ENCODE data around the gene SPDYA. TPM values are rescaled to one million over a fixed set of nuclear protein-coding genes. Genes with fewer than 3 reads are reported as not detected.

The SPDYA gene
- total and polyA plus RNA-seq, 2 of the 13 experiments (the other 11 are each of a cell fraction or from before 2014, with no cell fraction given) = 0.32 to 0.75 TPM

DNA sequence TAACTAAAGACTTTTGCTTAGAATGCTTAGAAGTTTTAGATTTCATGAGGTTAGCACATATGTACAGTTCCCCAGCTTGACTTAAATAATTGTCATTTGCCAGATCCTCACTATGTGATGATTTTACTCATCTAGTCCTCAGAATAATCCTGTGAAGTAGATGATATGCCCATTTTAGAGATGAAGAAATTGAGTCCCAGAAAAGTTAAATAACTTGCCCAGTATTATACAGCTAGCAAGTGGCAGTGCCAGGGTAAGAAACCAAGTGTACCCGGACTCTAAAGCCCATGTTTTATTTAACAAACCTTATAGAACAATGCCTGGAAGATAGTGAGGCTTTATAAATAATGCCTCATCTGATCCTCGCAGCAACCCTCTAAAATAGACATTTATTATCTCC, 28.3 kb downstream of the SPDYA start:
- in situ Hi-C loops (cut with HindIII; ENCODE audit: extremely low pct_ligation_motif_present, low pct_unique_long_range_greater_than_20kb) = no loop called here

DNA sequence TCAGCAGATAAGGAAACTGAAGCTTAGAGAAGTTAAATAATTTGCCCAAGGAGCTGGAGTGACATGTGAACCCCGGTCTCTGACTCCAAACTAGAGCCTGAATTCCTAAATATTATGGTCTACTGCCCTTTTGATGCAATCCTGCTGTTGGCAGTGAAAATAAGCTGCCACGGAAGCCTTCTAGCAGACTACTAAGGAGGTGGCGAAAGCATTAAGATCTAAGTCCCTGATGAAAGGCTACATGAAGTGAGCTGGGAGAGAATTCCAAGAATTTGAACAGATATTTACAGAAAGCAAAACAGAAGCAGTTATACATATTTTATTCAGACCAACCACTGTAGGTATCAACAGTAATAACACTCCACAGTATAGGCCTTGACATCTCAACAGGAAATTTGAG, 31.4 kb downstream of the SPDYA start:
- ChIA-PET CTCF (ENCODE audit: low intra/inter-chr PET ratio, low total read pairs) (no interaction called here), POLR2A (no interaction called here)
- Histone ChIP-seq H3K79me2 (ENCODE audit: insufficient read depth, low read length) (no peaks in the 10 kb centered on the region), H3K36me3 (replicated peaks in 1 of 2; ENCODE audit: control insufficient read depth in 1 of 2, insufficient read depth in 2 of 2, low read length in 2 of 2) (no peaks in the 10 kb centered on the region; a peak in 3 of 5 replicates), H3K4me1 (ENCODE audit: insufficient read depth, low read length) (no peaks in the 10 kb centered on the region), H2AFZ (ENCODE audit: low read length) (no peak overlapping the region), H3K9ac (ENCODE audit: insufficient read depth, low read depth, low read length) (no peak overlapping the region), H4K20me1 (ENCODE audit: insufficient read depth, low read length) (no peaks in the 10 kb centered on the region), H3K9me3 (ENCODE audit: low read length) (no peaks in the 10 kb centered on the region), H3K4me2 (ENCODE audit: low read depth, low read length) (no peak overlapping the region), H3K27ac (ENCODE audit: extremely low read length, insufficient read depth, low read length) (no peak overlapping the region), H3K27me3 (ENCODE audit: control insufficient read depth in 1 of 2, insufficient read depth in 2 of 2, low read length in 2 of 2) (no peaks in the 10 kb centered on the region), H3K4me3 (replicated peaks in 1 of 3; ENCODE audit: insufficient read depth in 1 of 3, low read depth in 2 of 3, low read length in 3 of 3) (no peak overlapping the region)
- intact Hi-C loops (cut with micrococcal nuclease; ENCODE audit: unreplicated experiment) = no loop called here
- WGBS (ENCODE audit: low lambda C conversion rate) = 64% methylated on average over 3 of the region's 3 CpGs
- TF ChIP-seq ZFP36L2 (CRISPR knock-in tag; IDR thresholded peaks at IDR 0.05) (no peak), CBX5 (CRISPR knock-in tag; IDR thresholded peaks at IDR 0.05; ENCODE audit: borderline replicate concordance) (no peak), NPAS2 (CRISPR knock-in tag; IDR thresholded peaks at IDR 0.05; ENCODE audit: borderline replicate concordance) (no peak), ZNF567 (CRISPR knock-in tag; IDR thresholded peaks at IDR 0.05; ENCODE audit: borderline replicate concordance) (no peak)
- TF ChIP-seq, protein P1, sequence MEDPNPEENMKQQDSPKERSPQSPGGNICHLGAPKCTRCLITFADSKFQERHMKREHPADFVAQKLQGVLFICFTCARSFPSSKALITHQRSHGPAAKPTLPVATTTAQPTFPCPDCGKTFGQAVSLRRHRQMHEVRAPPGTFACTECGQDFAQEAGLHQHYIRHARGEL (CRISPR knock-in tag; IDR thresholded peaks at IDR 0.05) = no peak
- no peak for ATAC-seq
- no TSS peak for BruUV-seq (replicated peaks)
- in situ Hi-C loops (cut with HindIII; ENCODE audit: extremely low pct_ligation_motif_present, low pct_unique_long_range_greater_than_20kb) = no loop called here
- no peak for FAIRE-seq
- no peak for DNase-seq (ENCODE audit: low spot score)

More for the DNA sequence above, 28.3 kb downstream of the SPDYA start:
- H3K27me3 ChIP-seq (ENCODE audit: control insufficient read depth in 1 of 2, insufficient read depth in 2 of 2, low read length in 2 of 2) = no peaks in the 10 kb centered on the region
- ChIA-PET CTCF (ENCODE audit: low intra/inter-chr PET ratio, low total read pairs) (no interaction called here), POLR2A (no interaction called here)
- H2AFZ ChIP-seq (ENCODE audit: low read length) = no peak overlapping the region
- no peak overlapping the region for H3K4me3 ChIP-seq (replicated peaks in 1 of 3; ENCODE audit: insufficient read depth in 1 of 3, low read depth in 2 of 3, low read length in 3 of 3)
- intact Hi-C loops (cut with micrococcal nuclease; ENCODE audit: unreplicated experiment) = no loop called here
- H3K36me3 ChIP-seq (replicated peaks in 1 of 2; ENCODE audit: control insufficient read depth in 1 of 2, insufficient read depth in 2 of 2, low read length in 2 of 2) = no peaks in the 10 kb centered on the region
- H3K27ac ChIP-seq (ENCODE audit: extremely low read length, insufficient read depth, low read length) = no peak overlapping the region
- H3K4me2 ChIP-seq (ENCODE audit: low read depth, low read length) = no peak overlapping the region
- TF ChIP-seq SYNCRIP (IDR thresholded peaks at IDR 0.05; ENCODE audit: insufficient read depth, low read depth, low read length) (no peak), ZNF629 (CRISPR knock-in tag; conservative IDR thresholded peaks at IDR 0.05) (peak; percentile 53; the same call in 1 of the 2 replicates)
- no peaks in the 10 kb centered on the region for H3K79me2 ChIP-seq (ENCODE audit: insufficient read depth, low read length)
- H3K9me3 ChIP-seq (ENCODE audit: low read length) = no peaks in the 10 kb centered on the region
- no peaks in the 10 kb centered on the region for H3K4me1 ChIP-seq (ENCODE audit: insufficient read depth, low read length)
- no peaks in the 10 kb centered on the region for H4K20me1 ChIP-seq (ENCODE audit: insufficient read depth, low read length)
- DNase-seq (ENCODE audit: low spot score) (no peak), ATAC-seq (no peak), FAIRE-seq (no peak)
- WGBS (ENCODE audit: low lambda C conversion rate) = 91% methylated on average over 2 of the region's 2 CpGs
- no TSS peak for BruUV-seq (replicated peaks)
- no peak overlapping the region for H3K9ac ChIP-seq (ENCODE audit: insufficient read depth, low read depth, low read length)

Measured in HepG2 (cell line).